Kidney tubule cell (primary cell): ENCODE data around the gene CPT1C.
A peak's percentile ranks its signal among the peaks of the same experiment; 100 is the strongest.

Experiments
- DNase-seq: peaks from one replicate; pipeline ENCODE4 v3.0.0-alpha.2; 2018; ENCODE audit warnings: low spot score

CPT1C gene

DNA sequence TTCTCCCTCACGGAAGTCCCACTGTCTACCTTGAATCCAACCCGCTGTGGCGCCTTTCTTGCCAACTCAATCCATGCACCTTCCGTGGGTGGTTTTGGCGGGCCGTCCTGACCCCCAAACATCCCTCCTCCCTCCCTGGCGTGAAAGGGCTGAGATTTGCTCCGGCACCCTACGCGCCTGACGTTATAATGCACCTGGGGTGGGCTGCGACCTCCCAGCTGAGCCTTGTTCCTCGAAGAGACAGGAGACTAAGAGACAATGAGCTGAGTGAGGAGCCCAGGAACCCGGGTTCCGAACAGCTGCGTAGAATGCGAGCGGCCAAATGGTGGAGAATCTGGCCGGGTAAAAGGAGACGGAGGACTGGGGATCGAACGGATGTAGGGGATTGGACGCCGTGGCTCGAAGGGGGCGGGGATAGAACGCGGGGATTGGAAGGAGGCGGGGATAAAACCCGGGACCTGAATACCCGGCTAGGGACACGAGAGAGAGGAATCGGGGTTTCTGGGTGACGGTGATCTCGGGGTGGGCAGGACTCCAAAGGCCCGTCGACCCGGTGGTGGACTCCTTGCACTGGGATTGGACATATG is at the start of gene CPT1C:
CPT1C (plus strand) TSS at position 461 of the 587 bp plus-strand sequence. CDS start 1,137 bp downstream, outside the sequence.
- peak; percentile 61 for DNase-seq

- DNase-seq = peak; percentile 100
Measured at GRCh38 chr19:49641688-49642491, 49.0 kb upstream of the CPT1C start, which contains the start of gene SCAF1. SCAF1 (plus strand) TSS chr19:49642209; CDS start chr19:49645027, 2,818 bp downstream.

- no peak for DNase-seq
Measured at GRCh38 chr19:49642492-49643035, 48.4 kb upstream of the CPT1C start.

DNA sequence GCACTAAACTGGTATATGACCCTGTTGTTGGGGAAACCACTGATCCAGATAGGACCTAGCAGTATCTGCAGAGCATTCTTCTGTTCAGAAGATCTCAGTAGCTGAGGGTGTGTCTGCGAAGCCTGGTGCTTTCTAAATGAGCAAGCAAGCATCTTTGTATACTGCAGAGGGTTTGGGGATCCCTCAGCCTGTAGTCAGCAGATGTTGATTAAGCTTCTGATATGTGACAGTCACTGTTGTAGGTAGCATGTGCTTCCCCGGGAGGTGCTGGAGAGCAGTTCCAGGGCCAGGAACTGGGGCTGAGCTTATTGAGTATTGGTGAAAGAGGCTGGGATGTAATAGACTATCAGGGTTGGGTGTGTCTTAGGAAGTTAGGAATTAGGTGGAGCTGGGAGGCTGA is 47.5 kb upstream of the CPT1C start:
- DNase-seq = no peak

DNA sequence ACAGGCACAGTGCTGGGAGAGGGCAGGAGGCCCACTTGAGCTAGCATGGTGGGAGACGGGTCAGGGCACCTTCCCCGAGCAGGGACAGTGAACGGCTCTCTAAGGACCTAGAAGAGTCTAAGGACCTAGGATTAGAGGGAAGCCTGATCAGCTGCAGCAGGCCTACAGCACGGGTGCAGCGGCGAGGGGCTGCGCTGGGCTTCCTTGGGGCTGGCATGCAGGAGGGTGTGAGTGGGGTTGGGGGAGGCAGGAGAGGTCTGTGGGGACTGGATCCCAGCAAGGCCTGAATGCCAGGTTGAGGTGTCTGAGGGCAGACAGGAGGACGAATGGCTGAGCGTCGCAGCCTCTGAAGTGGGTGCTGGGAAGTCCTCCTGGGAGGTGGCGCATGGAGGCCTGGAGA is 45.3 kb upstream of the CPT1C start:
- no peak for DNase-seq

DNA sequence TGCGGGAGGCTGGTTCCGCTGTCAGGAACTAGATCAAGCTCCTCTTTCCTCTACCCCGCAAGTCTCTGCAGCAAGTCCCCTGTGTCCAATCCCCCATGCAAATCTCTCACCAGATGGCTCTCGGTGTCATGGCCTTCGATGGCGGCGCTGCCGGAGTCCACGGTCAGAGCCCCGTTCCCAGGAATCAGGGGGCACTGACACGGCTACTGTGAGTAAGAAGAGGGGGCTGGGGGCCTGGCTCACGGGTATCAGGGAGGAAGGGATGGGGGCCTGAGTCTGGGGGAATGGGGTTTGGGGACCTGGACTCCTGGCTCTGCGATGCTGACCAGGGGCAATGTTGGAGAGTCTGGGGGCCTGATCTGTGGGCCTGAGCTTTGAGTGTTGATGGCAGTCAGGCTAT is 44.9 kb upstream of the CPT1C start:
- DNase-seq = no peak

- no peak for DNase-seq
Measured at GRCh38 chr19:49646586-49646985, 44.3 kb upstream of the CPT1C start.

DNA sequence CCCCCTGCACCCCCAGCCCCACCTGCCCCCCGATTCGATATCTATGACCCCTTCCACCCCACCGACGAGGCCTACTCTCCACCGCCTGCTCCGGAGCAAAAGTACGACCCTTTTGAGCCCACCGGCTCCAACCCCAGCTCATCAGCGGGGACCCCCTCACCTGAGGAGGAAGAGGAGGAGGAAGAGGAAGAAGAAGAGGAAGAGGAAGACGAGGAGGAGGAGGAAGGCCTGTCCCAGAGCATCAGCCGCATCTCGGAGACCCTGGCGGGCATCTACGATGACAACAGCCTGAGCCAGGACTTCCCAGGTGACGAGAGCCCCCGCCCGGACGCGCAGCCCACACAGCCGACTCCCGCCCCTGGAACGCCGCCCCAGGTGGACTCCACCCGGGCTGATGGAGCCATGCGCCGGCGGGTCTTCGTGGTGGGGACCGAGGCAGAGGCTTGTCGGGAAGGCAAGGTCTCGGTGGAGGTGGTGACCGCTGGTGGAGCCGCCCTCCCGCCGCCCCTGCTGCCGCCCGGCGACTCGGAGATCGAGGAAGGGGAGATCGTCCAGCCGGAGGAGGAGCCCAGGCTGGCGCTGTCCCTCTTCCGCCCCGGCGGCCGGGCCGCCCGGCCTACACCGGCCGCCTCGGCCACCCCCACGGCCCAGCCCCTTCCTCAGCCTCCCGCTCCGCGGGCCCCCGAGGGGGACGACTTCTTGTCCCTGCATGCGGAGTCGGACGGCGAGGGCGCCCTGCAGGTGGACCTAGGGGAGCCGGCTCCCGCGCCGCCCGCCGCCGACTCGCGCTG is 39.7 kb upstream of the CPT1C start:
- DNase-seq = no peak

DNA sequence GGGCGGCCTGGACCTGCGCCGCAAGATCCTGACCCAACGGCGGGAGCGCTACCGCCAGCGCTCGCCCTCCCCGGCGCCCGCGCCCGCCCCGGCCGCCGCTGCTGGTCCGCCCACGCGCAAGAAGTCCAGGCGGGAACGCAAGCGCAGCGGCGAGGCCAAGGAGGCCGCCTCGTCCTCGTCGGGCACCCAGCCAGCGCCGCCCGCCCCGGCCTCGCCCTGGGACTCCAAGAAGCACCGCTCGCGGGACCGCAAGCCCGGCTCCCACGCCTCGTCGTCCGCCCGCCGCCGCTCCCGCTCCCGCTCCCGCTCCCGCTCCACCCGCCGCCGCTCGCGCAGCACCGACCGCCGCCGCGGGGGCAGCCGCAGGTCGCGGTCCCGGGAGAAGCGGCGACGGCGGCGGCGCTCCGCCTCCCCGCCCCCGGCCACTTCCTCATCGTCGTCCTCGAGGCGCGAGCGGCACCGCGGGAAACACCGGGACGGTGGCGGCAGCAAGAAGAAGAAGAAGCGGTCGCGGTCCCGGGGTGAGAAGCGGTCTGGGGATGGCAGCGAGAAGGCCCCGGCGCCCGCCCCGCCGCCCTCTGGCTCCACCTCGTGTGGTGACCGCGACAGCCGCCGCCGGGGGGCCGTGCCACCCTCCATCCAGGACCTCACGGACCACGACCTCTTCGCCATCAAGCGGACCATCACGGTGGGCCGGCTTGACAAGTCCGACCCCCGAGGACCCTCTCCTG is 38.9 kb upstream of the CPT1C start:
- DNase-seq = no peak

DNA sequence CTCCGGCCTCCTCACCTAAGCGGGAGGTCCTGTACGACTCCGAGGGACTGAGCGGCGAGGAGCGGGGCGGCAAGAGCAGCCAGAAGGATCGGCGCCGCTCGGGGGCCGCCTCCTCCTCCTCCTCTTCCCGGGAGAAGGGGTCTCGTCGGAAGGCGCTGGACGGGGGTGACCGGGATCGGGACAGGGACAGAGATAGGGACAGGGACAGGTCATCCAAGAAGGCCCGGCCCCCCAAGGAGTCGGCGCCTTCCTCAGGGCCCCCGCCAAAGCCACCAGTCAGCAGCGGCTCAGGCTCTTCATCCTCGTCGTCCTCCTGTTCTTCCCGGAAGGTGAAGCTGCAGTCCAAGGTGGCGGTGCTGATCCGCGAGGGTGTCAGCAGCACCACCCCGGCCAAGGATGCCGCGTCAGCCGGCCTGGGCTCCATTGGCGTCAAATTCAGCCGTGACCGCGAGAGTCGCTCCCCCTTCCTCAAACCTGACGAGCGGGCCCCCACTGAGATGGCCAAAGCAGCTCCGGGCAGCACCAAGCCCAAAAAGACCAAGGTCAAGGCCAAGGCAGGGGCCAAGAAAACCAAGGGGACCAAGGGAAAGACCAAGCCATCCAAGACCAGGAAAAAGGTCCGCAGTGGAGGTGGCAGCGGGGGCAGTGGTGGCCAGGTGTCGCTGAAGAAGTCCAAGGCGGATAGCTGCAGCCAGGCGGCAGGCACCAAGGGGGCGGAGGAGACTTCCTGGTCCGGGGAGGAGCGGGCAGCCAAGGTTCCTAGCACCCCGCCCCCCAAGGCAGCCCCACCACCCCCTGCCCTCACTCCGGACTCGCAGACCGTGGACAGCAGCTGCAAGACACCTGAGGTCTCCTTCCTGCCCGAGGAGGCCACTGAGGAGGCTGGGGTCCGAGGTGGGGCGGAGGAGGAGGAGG is 38.1 kb upstream of the CPT1C start:
- DNase-seq = no peak

GRCh38 chr19:49653466-49653806 is 37.5 kb upstream of the CPT1C start:
- DNase-seq = no peak

GRCh38 chr19:49654581-49654980 is 36.3 kb upstream of the CPT1C start:
- no peak for DNase-seq

- DNase-seq = no peak
Measured at GRCh38 chr19:49655570-49656455, 35.1 kb upstream of the CPT1C start.

DNA sequence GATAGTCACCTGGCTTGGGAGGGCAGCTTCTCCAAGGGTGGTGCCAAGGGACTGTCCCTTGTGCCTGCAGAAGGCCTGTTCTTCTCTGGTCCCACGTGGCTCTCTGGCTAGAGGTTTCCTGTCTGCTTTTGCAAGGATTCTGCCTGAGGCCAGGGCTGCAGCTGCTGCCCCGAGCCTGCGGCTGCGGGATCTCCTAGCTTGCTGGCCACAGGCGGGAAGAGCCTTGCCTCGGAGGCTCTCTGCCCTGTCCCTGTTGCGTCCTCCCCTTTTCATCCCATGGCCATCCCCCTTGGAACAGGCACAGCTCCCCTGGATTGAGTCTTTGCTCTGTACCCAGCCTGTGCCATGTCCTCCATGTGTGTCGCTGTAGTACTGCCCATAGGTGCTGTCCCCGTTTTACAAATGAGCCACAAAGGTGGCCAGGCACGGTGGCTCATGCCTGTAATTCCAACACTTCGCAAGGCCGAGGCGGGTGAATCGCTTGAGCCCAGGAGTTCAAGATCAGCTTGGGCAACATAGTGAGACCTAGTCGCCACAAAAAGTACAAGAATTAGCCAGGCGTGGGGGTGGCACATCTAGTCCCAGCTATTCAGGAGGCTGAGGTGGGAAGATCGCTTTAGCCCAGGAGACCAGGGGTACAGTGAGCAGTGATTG is 34.3 kb upstream of the CPT1C start:
- no peak for DNase-seq

DNA sequence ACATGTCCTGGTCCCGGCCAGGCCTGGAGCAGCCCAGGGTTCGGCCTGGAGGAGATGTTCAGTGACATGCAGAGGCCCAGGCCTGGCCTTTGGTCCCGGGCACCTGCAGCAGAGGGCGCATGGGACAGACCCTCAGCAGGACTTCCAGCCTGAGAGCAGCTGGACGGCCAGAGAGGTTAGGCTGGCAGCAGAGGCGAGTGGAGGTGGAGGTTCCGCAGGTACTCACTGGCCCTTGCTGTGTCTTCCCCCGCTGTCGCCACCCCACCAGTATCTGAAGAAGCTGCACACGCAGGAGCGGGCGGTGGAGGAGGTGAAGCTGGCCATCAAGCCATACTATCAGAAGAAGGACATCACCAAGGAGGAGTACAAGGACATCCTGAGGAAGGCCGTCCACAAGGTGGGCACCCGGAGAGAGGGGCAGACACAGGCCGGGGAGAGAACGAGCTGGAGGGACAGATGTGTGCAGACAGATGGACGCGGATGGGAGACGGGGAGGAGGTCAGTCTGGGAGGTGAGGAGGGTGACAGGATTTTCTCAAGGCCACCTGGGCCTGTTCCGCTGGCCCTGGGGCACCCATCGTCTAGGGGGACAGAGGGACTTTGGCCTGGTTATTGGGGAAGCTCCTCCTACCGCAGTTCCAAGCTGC is 33.3 kb upstream of the CPT1C start:
- no peak for DNase-seq

GRCh38 chr19:49658139-49658517 is 32.8 kb upstream of the CPT1C start:
- no peak for DNase-seq

- DNase-seq = no peak
Measured at GRCh38 chr19:49658566-49659442, 32.1 kb upstream of the CPT1C start.
